ENCODE results near the gene UBE2D1. TPM values are rescaled to one million over a fixed set of nuclear protein-coding genes. Genes with fewer than 3 reads are reported as not detected.

The UBE2D1 gene
- total and polyA plus RNA-seq, 4 experiments from 2014 or later, result 13.4 to 23.4 (median 17.2) TPM

DNA sequence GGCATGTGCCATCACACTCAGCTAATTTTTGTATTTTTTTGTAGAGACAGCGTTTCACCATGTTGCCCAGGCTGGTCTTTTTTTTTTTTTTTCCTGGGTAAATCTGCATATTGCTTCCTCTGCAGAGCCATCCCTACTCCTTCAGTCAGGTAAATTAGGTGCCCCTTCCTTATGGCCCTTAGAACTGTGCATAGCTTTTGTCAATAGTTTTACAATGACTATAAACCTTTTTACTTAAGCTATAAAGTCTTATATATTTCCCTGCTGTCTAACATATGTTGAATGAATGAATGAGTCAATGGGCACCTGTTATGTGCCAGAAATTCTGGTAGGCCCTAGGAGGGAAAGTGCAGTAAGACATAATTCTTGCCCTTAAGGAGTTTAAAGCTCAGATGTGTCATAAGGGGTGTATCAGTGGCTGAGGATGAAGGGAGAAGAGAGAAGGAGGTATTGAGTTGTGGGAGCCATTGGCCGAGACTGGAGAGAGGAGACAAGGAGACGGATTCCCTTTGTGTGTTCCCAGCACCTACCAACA lies 30.6 kb upstream of the UBE2D1 start:
- H3K36me3 Mint-ChIP-seq, result no peaks in the 10 kb centered on the region
- peaks cover 0 to 3% (median 0%) of the 10 kb centered on the region in 4 donors for H3K4me1 Mint-ChIP-seq
- H3K4me3 ChIP-seq (ENCODE audit: low read length in 2 of 2), result no peak overlapping the region
- H3K4me3 Mint-ChIP-seq, result no peak overlapping the region
- POLR2A ChIA-PET (ENCODE audit: partially characterized antibody), result no interaction called here
- no peaks in the 10 kb centered on the region for H3K9me3 ChIP-seq (ENCODE audit: control insufficient read depth in 1 of 2, low read length in 2 of 2)
- intact Hi-C loops (cut with micrococcal nuclease), result no loop called here
- H3K27ac Mint-ChIP-seq, result no peak overlapping the region
- no peak overlapping the region for H3K27ac ChIP-seq (ENCODE audit: low read depth, low read length)
- peaks cover 10 to 12% of the 10 kb centered on the region in 2 donors for H3K27me3 Mint-ChIP-seq
- H3K4me1 ChIP-seq (ENCODE audit: insufficient read depth, low read length), result no peaks in the 10 kb centered on the region
- H3K9me3 Mint-ChIP-seq, result no peaks in the 10 kb centered on the region
- H3K27me3 ChIP-seq (ENCODE audit: insufficient read depth, low read length), result peaks cover 4% of the 10 kb centered on the region
- H3K36me3 ChIP-seq (ENCODE audit: insufficient read depth, low read length), result no peaks in the 10 kb centered on the region
- CTCF ChIA-PET (ENCODE audit: partially characterized antibody), result interaction anchor here (1.2 to 2.3 kb wide), 2 partner anchors 9 to 13 kb away, joined by 3 to 8 read pairs; no protein-coding TSS in a partner anchor
- DNase-seq, result no peak

DNA sequence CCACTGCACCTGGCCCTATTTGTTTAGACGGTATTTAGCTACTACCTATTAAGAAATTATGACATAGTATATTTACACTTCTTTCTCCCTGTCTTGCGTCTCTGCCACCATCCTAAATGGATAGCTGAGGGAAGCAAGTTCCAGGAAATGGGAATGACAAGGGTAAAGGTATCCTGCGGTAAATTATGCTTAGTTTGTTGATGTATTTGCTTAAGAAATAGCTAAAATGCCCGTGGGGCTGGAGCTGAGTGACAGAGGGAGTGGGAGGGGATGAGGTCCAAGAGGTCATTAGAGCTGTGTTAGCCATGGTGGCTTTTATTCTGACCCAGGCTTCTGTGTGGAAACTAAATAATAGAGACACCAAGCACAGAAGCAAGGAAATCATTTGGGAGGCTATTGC lies 29.0 kb upstream of the UBE2D1 start:
- ChIA-PET POLR2A (ENCODE audit: partially characterized antibody) (no interaction called here), CTCF (ENCODE audit: partially characterized antibody) (interaction anchor here (2.3 kb wide), 1 partner anchor 10 kb away, joined by 8 read pairs; no protein-coding TSS in a partner anchor)
- H3K4me1 Mint-ChIP-seq, result no peaks in the 10 kb centered on the region
- Histone ChIP-seq H3K36me3 (ENCODE audit: insufficient read depth, low read length) (no peaks in the 10 kb centered on the region), H3K27me3 (ENCODE audit: insufficient read depth, low read length) (peaks cover 4% of the 10 kb centered on the region), H3K4me3 (ENCODE audit: low read length in 2 of 2) (no peak overlapping the region), H3K27ac (ENCODE audit: low read depth, low read length) (no peak overlapping the region), H3K9me3 (ENCODE audit: control insufficient read depth in 1 of 2, low read length in 2 of 2) (no peaks in the 10 kb centered on the region), H3K4me1 (ENCODE audit: insufficient read depth, low read length) (no peaks in the 10 kb centered on the region)
- no peak overlapping the region for H3K4me3 Mint-ChIP-seq
- H3K27me3 Mint-ChIP-seq, result peaks cover 15 to 16% of the 10 kb centered on the region in 2 donors
- H3K36me3 Mint-ChIP-seq, result no peaks in the 10 kb centered on the region
- no peak overlapping the region for H3K27ac Mint-ChIP-seq
- H3K9me3 Mint-ChIP-seq, result no peaks in the 10 kb centered on the region
- intact Hi-C loops (cut with micrococcal nuclease), result no loop called here
- no peak for DNase-seq

DNA sequence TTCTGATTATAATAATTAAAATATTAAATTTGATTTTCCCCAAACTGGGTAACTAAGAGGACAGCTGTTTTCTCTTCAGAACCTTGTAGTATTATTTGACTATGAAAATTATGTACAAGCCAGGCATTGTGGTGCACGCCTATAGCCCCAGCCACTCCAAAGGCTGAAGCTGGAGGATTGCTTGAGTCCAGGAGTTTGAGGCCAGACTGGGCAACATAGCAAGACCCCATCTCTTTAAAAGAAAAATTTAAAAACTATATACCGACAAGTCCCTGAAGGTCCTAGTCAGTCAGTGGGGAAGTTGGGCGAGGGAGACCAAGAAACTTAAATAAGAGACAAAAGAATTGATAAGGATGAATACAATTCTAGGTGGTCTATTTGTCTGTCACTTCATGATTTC lies 27.1 kb upstream of the UBE2D1 start:
- peaks cover 0 to 2% (median 0%) of the 10 kb centered on the region in 8 donors for H3K9me3 Mint-ChIP-seq
- H3K27ac ChIP-seq (ENCODE audit: low read depth, low read length), result no peak overlapping the region
- no peak for DNase-seq
- intact Hi-C loops (cut with micrococcal nuclease), result no loop called here
- no peaks in the 10 kb centered on the region for H3K4me1 Mint-ChIP-seq
- CTCF ChIA-PET (ENCODE audit: partially characterized antibody), result interaction anchor here (1.1 to 2.8 kb wide), 2 partner anchors 8 to 77 kb away, joined by 3 to 15 read pairs; partner anchors contain the start of gene TFAM
- H3K27me3 ChIP-seq (ENCODE audit: insufficient read depth, low read length), result peaks cover 4% of the 10 kb centered on the region
- no peak overlapping the region for H3K4me3 Mint-ChIP-seq
- H3K36me3 ChIP-seq (ENCODE audit: insufficient read depth, low read length), result no peaks in the 10 kb centered on the region
- H3K9me3 ChIP-seq (ENCODE audit: control insufficient read depth in 1 of 2, low read length in 2 of 2), result no peaks in the 10 kb centered on the region
- POLR2A ChIA-PET (ENCODE audit: partially characterized antibody), result no interaction called here
- H3K4me1 ChIP-seq (ENCODE audit: insufficient read depth, low read length), result no peaks in the 10 kb centered on the region
- H3K27me3 Mint-ChIP-seq, result peaks cover 14 to 16% of the 10 kb centered on the region in 2 donors
- no peak overlapping the region for H3K4me3 ChIP-seq (ENCODE audit: low read length in 2 of 2)
- no peak overlapping the region for H3K27ac Mint-ChIP-seq
- H3K36me3 Mint-ChIP-seq, result no peaks in the 10 kb centered on the region

DNA sequence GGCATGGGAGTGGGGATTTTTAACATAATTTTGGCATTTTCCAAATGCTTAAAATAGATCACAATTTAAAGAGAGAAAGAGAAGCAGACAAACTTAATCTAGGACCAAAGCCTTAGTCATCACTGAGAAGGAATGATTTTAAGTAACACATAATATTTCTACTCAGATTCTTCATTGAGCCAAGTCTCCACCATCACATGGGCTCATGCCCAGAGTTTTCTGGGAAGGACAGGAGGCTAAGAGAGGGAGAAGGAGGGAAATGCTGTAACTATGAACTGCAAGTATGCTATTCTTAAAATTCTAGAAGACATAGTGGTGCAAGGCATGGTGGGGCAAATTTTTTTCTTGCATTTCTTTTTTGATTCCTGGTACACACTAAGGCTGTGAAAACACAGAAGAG lies 23.8 kb upstream of the UBE2D1 start:
- Histone ChIP-seq H3K4me3 (ENCODE audit: low read length in 2 of 2) (no peak overlapping the region), H3K27ac (ENCODE audit: low read depth, low read length) (no peak overlapping the region), H3K4me1 (ENCODE audit: insufficient read depth, low read length) (no peaks in the 10 kb centered on the region), H3K27me3 (ENCODE audit: insufficient read depth, low read length) (peaks cover 4% of the 10 kb centered on the region), H3K9me3 (ENCODE audit: control insufficient read depth in 1 of 2, low read length in 2 of 2) (no peaks in the 10 kb centered on the region), H3K36me3 (ENCODE audit: insufficient read depth, low read length) (no peaks in the 10 kb centered on the region)
- H3K4me1 Mint-ChIP-seq, result no peaks in the 10 kb centered on the region
- ChIA-PET CTCF (ENCODE audit: partially characterized antibody) (interaction anchor here (1.4 to 1.5 kb wide), 2 partner anchors 9 to 21 kb away, joined by 3 to 4 read pairs; no protein-coding TSS in a partner anchor), POLR2A (ENCODE audit: partially characterized antibody) (no interaction called here)
- H3K36me3 Mint-ChIP-seq, result no peaks in the 10 kb centered on the region
- intact Hi-C loops (cut with micrococcal nuclease), result no loop called here
- H3K4me3 Mint-ChIP-seq, result no peak overlapping the region
- H3K9me3 Mint-ChIP-seq, result peaks cover 0 to 2% (median 0%) of the 10 kb centered on the region in 8 donors
- H3K27ac Mint-ChIP-seq, result no peak overlapping the region
- no peak for DNase-seq
- peaks cover 8% of the 10 kb centered on the region in 2 donors for H3K27me3 Mint-ChIP-seq

DNA sequence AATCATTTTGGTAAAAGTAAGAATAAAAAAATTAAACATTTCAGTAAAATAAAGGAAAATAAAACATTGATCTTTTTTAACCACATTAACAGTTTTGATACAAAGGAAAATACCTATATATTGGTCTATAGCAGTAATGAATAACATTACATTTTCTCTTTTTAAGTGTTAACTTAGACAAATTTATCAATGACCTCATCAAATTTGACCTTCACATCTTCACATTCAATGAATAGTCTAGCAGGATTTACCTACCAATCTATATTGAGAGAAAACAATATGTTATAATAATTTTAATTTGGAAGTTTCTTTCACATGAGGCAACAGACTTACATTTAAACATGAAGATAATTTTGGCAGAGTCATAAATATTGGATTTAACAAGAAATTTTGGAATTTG lies 17.9 kb upstream of the UBE2D1 start:
- Mint-ChIP-seq H3K4me3 (no peak overlapping the region), H3K27me3 (no peaks in the 10 kb centered on the region), H3K27ac (no peak overlapping the region), H3K9me3 (peaks cover 0 to 2% (median 0%) of the 10 kb centered on the region in 8 donors), H3K36me3 (no peaks in the 10 kb centered on the region), H3K4me1 (no peaks in the 10 kb centered on the region)
- ChIA-PET CTCF (ENCODE audit: partially characterized antibody) (interaction anchor here (2.8 kb wide), 1 partner anchor 17 kb away, joined by 8 read pairs; no protein-coding TSS in a partner anchor), POLR2A (ENCODE audit: partially characterized antibody) (no interaction called here)
- H3K4me1 ChIP-seq (ENCODE audit: insufficient read depth, low read length), result no peaks in the 10 kb centered on the region
- H3K9me3 ChIP-seq (ENCODE audit: control insufficient read depth in 1 of 2, low read length in 2 of 2), result no peaks in the 10 kb centered on the region
- no peaks in the 10 kb centered on the region for H3K36me3 ChIP-seq (ENCODE audit: insufficient read depth, low read length)
- no peak for DNase-seq
- no peaks in the 10 kb centered on the region for H3K27me3 ChIP-seq (ENCODE audit: insufficient read depth, low read length)
- no peak overlapping the region for H3K27ac ChIP-seq (ENCODE audit: low read depth, low read length)
- intact Hi-C loops (cut with micrococcal nuclease), result no loop called here
- H3K4me3 ChIP-seq (ENCODE audit: low read length in 2 of 2), result no peak overlapping the region

DNA sequence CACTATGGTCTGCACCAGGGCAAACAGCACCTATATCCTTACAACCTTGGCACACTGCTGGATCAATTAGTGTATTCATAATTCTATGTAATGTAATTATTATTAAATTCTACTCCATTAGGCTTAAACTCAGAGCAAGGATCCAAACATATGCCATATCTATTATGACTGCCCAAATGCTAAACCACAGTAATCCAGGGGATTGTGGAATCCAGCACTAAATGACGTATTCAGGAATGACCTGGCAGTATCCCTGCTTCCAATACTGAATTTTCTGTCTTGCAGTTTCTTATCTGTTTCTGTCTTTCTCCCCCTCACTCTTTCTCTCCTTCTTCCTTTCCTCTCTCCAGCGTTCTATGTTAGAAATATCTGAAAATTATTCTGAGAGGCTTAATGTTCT lies 16.5 kb upstream of the UBE2D1 start:
- DNase-seq, result no peak
- H3K4me3 ChIP-seq (ENCODE audit: low read length in 2 of 2), result no peak overlapping the region
- no peak overlapping the region for H3K27ac Mint-ChIP-seq
- H3K27ac ChIP-seq (ENCODE audit: low read depth, low read length), result no peak overlapping the region
- no peaks in the 10 kb centered on the region for H3K9me3 Mint-ChIP-seq
- intact Hi-C loops (cut with micrococcal nuclease), result no loop called here
- H3K27me3 ChIP-seq (ENCODE audit: insufficient read depth, low read length), result no peaks in the 10 kb centered on the region
- POLR2A ChIA-PET (ENCODE audit: partially characterized antibody), result no interaction called here
- no peaks in the 10 kb centered on the region for H3K36me3 Mint-ChIP-seq
- CTCF ChIA-PET (ENCODE audit: partially characterized antibody), result no interaction called here
- H3K36me3 ChIP-seq (ENCODE audit: insufficient read depth, low read length), result no peaks in the 10 kb centered on the region
- H3K27me3 Mint-ChIP-seq, result no peaks in the 10 kb centered on the region
- no peak overlapping the region for H3K4me3 Mint-ChIP-seq
- H3K4me1 ChIP-seq (ENCODE audit: insufficient read depth, low read length), result peaks cover 8% of the 10 kb centered on the region
- no peaks in the 10 kb centered on the region for H3K9me3 ChIP-seq (ENCODE audit: control insufficient read depth in 1 of 2, low read length in 2 of 2)
- H3K4me1 Mint-ChIP-seq, result peaks cover 6 to 10% (median 8%) of the 10 kb centered on the region in 4 donors

DNA sequence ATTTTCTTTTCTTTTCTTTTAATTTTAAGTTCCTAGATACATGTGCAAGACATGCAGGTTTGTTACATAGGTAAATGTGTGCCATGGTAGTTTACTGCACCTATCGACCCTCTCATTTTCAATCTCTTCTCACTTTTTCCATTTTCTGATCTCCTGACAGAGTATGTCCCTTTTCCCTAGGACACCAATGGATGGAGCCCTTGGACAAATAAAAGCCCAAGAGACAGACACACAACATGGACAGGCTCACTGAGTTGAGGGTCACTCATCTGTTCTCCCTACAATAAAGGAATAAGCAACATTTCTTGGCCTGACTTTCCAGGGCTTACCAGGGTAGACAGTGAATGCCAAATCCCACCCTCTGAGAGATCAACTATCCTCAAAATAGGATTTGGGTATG lies 15.2 kb upstream of the UBE2D1 start:
- no peaks in the 10 kb centered on the region for H3K27me3 Mint-ChIP-seq
- H3K27ac Mint-ChIP-seq, result no peak overlapping the region
- DNase-seq, result no peak
- Histone ChIP-seq H3K4me1 (ENCODE audit: insufficient read depth, low read length) (peaks cover 8% of the 10 kb centered on the region), H3K27me3 (ENCODE audit: insufficient read depth, low read length) (no peaks in the 10 kb centered on the region), H3K36me3 (ENCODE audit: insufficient read depth, low read length) (no peaks in the 10 kb centered on the region), H3K9me3 (ENCODE audit: control insufficient read depth in 1 of 2, low read length in 2 of 2) (no peaks in the 10 kb centered on the region), H3K27ac (ENCODE audit: low read depth, low read length) (no peak overlapping the region), H3K4me3 (ENCODE audit: low read length in 2 of 2) (no peak overlapping the region)
- no peak overlapping the region for H3K4me3 Mint-ChIP-seq
- ChIA-PET CTCF (ENCODE audit: partially characterized antibody) (interaction anchor here (0.7 kb wide), 1 partner anchor 95 kb away, joined by 3 read pairs; no protein-coding TSS in a partner anchor), POLR2A (ENCODE audit: partially characterized antibody) (no interaction called here)
- peaks cover 6 to 10% (median 8%) of the 10 kb centered on the region in 4 donors for H3K4me1 Mint-ChIP-seq
- no peaks in the 10 kb centered on the region for H3K36me3 Mint-ChIP-seq
- H3K9me3 Mint-ChIP-seq, result no peaks in the 10 kb centered on the region
- intact Hi-C loops (cut with micrococcal nuclease), result no loop called here

All from CD4-positive, alpha-beta memory T cell (primary cell).